ENCODE data around the gene PDZRN3. TPM values are rescaled to one million over a fixed set of nuclear protein-coding genes. Genes with fewer than 3 reads are reported as not detected.
"Not testable (repeated sequence)": the region's sequence is repeated elsewhere in the genome, so short reads cannot be mapped to it uniquely, and the experiment has no call there.

Gene PDZRN3
- total RNA-seq, 1 donor from 2014 or later, result 98.0 TPM

DNA sequence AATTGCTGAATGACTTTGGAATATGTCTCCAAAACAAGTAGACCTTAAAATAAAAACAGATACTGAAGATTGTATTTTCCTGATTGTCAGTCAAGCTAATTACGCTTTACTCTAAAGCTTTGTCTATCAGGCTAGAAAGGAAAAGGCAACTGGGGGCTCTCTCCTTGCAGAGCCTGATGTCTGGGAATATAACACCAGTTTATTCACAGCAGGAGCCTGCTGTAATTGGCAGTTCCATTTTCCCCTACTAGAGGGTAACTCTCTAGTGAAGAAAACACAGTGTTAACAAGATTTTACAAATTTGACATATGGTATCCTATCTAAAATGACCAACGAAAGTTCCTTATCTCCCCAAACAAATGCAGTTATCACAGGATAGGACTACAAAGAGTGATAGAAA, 158.8 kb downstream of the PDZRN3 start:
- DNase-seq (ENCODE audit: low spot score), result no peak

DNA sequence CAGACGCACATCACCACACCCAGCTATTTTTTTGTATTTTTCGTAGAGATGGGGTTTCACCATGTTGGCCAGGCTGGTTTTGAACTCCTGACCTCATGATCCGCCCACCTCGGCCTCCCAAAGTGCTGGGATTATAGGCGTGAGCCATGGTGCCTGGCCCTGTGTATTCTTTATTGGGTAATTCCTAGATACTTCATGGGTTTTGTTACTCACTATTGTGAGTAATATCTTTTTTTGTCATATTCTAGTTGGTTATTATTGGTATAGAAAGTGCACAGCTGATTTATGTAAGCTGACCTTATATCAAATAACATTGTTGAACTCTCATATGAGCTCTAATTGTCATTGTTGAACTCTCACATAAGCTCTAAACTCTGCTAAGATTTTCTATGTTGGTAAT, 160.6 kb downstream of the PDZRN3 start:
- not testable (repeated sequence) for DNase-seq (ENCODE audit: low spot score)

DNA sequence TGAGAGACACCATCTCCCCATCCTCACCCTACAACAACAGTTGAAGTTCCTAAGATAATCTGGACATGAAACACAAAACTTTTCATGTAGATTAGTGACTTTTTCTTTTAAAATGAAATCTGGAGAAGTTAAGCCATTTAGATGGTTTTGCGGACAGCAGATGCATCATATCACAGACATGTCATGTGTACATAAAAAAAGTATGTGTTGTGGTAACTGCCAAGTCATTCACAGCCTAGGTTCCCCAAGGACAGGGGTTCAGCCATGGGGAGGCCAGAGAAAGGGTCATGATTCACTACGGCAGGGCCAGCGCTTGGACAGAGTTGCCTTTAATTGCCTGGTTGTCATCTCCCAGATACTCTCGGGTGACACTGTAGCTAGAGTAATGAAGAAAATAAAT, 163.2 kb downstream of the PDZRN3 start:
- DNase-seq (ENCODE audit: low spot score), result peak; percentile 62

DNA sequence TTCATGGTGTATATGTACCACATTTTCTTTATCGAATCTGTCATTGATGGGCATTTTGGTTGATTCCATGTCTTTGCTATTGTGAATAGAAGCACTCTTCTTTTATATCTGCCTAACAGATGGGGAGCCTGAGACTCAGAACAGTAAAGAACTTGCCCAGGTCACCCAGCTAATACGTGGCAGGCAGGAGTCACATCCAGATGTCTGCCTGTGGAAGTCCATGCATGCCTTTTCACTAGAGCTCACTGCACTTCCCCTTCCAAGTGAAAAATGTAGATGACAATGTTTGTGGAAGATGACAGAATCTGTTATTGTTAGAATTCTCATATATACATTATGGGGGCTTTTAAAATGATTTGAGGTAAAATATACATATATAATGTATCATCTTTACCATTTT, 165.0 kb downstream of the PDZRN3 start:
- DNase-seq (ENCODE audit: low spot score), result no peak

DNA sequence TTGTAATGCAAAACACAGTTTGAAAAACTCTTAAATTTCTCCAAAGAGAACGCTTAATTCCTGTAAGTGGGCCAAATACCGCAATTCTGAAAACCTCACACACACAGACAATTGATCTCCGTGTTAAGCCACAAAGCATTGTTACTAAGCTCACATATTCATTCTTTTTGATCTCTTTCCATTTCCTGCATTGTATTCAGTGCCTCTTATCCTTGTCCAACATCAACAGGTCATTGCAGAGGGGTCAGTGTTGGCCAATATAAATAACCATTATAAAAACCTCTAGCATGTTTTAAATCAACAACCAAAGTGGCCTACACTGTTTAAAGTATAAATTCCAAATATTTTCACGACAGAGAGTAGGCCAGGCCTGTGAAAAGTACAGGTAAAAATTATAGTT, 171.1 kb downstream of the PDZRN3 start:
- no peak for DNase-seq (ENCODE audit: low spot score)

DNA sequence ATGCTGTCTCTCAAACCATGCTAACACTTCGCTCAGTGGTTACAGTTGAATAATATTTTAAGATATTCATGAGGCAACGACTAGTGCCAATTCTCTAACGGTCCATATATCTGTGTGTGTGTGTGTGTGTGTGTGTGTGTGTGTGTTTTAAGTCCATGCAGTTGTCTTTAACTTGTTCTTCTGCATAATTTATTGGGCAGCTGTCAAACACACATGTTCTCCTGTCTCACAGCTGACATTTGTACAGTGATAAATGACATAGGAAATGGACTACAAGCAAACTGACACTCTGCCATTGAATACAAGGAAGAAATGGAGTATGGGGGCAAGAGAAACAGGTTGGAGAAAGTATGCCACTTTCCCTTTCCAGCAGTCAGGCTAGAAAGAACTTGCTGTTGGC, 172.0 kb downstream of the PDZRN3 start:
- no peak for DNase-seq (ENCODE audit: low spot score)

DNA sequence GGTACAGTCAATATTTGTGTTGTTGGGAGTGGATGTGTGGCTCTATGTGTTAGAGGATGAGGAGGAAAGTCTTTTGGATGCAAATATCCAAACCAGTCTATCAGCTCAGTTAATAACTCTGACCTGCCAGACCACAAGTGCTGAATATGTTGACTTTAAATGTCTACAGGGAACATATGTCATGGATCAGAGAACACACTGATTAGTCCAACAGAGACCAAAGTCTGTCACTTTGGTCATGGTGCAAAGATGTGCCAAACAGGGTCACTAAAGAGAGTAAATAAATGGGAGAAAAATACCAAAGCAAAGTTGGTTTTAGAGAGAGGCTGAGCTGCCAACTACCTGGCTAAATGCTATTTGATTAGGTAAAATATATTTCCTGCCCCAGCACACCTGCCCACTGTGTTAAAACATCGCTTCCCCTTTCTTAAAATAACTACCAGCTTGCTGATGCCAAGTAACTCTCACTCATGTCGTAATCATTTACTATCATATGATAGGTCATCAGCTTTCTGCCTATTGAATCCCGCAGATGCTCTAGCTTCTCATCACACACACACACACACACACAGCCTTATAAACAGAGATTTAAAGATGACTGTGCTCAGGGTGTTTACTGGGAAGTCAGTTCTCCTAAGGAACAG, 173.3 kb downstream of the PDZRN3 start:
- DNase-seq (ENCODE audit: low spot score), result no peak

DNA sequence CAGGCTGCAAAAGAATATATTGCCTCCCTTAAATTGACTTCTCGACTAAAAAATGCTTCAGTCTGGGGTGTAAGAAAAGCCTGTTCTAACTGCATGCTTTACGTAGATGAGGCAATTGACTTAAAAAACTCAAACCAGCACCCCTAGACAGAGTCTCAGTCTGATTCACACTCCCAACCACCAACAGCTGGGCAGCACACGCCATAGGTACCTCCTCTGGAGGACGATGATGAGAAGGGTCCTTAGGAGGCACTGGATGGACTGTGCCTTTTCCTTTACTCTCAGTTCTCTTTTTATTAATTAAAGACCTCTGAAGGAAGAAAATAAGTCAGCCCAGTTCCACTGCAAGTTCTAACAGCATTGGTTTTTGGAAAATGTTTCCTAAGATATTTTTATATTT, 175.0 kb downstream of the PDZRN3 start:
- DNase-seq (ENCODE audit: low spot score), result no peak

DNA sequence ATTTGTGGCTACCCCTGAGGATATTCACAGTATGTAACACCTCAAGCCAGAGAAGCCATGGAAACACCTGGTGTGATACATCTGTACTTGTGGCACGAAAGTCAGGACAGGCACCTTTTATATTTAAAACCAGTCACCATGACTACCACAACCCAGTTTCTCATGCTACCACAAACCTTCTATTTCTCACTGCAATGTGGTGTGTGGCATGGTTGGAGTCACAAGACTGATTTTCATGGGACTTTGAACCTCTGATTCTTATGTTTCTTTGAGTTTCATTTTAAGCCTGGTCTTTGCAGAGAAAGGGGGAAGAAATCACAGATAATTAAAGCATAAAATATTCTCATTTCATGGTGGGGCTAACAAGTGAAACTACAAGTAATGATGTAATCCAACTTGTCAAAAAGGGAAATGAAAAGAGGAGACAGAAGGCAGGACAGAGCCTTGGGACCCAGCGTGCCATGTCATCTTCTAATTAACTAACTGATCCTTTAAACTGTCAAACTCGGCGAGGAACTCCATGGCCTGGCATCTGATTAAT, 175.9 kb downstream of the PDZRN3 start:
- DNase-seq (ENCODE audit: low spot score), result no peak

DNA sequence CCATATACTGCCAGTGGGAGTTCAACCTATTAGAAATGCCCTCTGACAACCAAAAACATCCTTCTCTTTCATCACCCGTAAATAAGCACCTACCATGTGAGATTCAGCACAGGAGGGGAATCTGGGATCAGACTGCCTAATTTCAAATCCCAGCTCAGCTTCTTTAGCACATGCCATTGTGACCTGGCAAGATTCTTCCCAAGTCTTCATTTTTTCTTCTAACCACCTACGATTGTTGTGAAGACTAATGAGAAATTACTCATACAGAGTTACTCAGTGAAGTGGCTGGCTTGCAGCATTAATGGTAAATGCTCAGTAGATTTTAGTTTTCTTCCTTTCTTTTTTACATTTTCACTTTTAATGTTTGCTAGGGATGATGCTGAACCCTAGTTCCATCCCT, 176.7 kb downstream of the PDZRN3 start:
- no peak for DNase-seq (ENCODE audit: low spot score)

DNA sequence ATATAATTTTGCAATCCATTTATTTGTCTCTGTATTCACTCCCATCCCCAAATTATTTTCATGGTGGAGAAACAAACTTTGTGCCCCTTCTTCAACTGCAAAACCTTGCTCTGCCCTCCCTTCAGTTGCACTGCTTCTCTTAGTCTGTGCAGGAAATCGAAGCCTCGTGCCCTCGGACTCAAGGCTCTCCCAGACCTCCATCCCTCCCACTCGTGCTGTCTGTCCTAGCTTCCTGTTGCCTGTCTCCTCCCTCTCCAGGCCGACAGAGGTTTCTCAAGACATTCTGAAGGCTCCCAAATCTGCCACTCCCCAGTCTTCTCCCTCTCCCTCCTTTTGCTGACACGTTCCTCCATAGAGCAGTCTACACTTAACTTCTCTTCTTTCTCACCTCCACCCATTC, 177.6 kb downstream of the PDZRN3 start:
- DNase-seq (ENCODE audit: low spot score), result no peak

DNA sequence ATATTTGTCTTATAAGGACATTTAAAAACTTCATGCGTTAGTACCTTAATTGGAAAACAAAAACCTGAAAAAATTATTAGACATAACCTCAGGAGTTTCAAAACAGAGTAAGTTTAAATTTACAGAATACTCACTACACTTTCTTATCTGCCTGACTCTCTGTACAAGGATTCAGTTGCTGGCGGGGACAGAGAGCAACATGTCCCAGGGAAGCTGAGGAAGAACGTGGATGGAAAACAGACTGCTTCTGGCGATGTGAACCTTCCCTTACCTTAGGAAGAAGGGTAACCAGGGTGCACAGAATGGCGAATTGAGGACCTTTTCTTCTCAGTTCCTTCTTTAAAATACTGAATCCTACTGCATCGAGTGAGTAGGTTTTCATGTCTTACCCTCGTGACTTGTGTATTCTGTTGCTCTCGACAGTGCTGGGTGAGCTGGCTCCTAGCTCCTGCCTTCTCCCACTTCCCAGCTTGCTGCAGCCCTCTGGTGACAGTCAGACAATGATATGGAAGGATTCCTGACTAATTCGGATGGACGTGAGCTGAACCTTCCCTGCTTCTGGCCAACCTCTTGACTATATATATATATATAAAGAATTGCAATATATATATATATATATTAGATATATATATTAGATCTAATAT, 178.2 kb downstream of the PDZRN3 start:
- no peak for DNase-seq (ENCODE audit: low spot score)

DNA sequence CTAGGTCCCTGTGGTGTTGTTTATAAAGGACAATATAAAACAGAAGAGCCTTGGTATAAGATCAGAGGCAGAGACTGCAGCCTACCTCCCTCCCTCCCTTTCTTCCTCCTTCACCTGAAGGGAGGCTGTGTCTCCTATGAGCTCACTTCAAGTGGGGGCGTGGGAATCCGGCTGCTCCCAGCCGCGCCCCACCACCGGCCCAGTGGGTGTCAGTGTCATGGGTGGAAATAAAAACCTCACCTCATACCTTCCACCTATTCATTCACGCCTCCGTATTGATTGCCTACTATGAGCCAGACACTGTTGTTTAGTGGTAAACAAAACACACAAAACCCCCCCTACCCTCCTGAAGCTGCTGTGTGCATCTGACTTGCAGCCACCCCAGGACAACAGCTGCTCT, 181.9 kb downstream of the PDZRN3 start:
- no peak for DNase-seq (ENCODE audit: low spot score)

DNA sequence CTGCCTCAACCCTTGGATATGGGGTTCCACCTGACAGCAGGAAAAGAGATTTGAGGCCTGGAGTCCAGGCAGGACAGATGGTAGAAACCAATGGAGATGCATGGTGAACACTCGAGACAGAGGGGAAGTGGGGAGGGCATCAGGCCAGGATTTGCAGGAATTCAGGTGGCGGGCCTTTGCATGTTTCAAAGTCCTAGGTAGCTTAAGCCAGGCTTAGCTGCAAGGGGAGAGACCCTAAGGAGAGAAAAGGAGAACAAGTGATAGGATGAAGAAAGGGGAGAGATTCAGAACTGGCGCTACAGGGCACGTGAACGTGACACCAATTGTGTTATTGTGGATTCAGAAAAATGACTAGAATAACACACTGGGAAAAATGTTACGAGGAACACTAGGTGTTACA, 182.6 kb downstream of the PDZRN3 start:
- no peak for DNase-seq (ENCODE audit: low spot score)

DNA sequence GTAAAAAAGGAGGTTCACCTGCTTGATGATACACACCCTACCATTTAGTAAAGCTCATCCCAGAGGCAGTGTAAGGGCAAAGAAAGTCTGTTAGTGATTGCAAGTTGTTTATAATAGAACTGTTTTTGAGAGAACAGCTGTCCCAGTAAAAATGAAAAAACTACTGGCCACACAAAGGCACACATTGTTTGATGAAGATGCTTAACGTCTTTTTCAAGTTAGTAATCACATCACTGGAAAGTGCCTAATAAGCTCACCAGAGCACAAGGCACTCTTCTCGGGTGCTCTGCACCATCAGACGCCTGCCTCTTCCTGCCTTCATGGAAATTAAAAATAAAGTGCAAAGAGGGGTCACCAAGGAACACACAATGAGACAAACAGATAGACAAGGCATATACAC, 186.9 kb downstream of the PDZRN3 start:
- no peak for DNase-seq (ENCODE audit: low spot score)

DNA sequence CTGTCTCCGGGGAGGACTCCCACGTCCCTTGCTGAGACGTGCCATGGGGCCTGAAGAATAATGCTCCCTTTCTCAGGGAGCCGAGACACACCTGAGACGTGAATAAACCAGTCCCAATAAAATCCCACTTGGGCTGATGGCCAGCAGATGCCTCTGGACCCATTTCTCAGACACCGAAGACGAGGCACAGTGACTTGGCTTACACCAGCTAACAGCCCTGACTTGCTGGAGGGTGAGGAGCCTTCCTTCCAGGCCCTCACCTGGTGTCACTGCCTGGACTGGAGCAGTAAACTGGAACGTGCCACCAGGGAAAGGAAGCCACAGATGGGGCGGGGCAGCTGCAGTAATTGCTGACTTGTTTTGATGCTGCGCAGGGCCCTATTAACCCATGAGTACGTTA, 189.7 kb downstream of the PDZRN3 start:
- DNase-seq (ENCODE audit: low spot score), result no peak

DNA sequence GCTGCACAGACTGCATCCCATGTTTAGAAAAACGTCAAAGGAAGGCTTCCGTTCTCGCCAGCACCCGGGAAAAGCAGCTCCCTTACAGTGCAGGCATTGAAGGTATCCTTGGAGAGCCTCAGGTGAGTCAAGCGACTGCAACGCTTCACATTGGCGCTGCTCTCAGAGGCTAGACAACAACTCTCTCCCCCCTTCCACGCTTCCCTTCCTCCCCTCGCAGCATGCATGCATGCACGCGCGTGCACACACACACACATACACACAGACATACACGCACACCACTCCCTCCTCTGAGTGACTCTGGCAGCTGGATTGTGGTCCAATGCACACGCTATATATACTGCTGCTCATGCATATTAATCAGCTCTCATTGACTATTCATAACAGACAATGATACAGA, 191.1 kb downstream of the PDZRN3 start:
- DNase-seq (ENCODE audit: low spot score), result no peak

DNA sequence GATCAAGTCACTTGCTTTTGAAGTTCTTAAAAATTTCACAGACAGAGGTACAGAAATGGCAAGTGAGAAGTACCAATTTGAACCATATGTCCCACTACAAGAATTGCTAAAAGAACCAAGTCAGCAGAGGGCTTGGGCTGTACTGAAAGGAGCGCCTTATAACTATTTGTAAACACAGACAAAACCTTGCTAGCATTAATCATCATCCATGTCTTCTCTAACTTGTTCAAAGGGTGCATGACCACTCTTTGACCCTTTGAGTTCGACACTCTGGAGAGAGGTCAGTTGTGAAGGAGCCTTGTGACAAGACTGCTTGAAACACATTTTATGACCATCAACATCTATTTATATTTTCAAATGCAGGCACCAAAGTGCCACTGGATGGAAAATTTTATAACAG, 191.7 kb downstream of the PDZRN3 start:
- DNase-seq (ENCODE audit: low spot score), result no peak

DNA sequence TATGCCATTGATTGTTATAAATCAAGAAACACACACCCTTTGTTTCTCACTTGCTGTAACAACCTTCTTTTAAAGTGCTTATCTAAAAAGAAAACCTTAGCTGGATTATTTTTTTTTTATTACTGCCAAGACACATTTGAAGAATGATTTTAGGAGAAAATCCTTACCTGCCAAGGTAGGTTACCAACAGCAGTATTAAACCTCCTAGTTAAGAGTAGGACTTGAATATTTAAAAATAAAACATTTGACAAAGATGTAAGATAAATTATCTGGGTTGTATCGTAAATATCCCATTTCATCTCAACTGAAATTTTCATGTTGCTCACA, 192.1 kb downstream of the PDZRN3 start:
- DNase-seq (ENCODE audit: low spot score), result no peak

DNA sequence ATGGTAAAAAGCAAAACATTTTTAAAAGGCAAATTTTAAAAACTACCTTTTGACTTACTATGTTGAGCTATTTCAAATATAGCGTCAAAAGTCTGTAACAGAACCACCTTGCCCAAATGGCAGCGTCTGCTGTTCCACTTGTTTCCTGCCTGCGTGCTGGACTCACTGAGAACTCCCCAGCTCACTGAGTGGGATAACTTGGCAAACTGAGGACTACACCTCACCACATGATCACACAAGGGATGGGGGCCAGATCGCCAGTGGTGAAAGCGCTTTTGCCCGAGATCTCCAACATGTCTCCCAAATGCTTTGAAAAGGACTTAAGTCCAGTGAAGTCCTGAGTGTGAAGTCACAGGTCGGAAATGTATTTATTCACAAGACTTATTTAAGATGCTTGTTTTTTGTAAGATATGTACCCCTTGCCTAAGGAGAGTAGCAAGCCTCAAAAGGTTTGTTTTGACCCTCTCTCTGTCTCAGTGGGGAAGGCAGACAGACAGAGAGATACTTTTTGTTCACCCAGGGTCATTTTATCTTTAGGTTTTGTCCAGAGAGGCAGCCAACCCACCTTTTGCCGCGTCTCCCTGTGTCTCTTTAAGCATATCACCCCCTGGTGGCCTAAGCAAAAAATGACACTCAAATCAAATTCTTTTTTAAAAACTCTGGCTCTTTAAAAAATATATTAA, 192.6 kb downstream of the PDZRN3 start:
- DNase-seq (ENCODE audit: low spot score), result no peak

DNA sequence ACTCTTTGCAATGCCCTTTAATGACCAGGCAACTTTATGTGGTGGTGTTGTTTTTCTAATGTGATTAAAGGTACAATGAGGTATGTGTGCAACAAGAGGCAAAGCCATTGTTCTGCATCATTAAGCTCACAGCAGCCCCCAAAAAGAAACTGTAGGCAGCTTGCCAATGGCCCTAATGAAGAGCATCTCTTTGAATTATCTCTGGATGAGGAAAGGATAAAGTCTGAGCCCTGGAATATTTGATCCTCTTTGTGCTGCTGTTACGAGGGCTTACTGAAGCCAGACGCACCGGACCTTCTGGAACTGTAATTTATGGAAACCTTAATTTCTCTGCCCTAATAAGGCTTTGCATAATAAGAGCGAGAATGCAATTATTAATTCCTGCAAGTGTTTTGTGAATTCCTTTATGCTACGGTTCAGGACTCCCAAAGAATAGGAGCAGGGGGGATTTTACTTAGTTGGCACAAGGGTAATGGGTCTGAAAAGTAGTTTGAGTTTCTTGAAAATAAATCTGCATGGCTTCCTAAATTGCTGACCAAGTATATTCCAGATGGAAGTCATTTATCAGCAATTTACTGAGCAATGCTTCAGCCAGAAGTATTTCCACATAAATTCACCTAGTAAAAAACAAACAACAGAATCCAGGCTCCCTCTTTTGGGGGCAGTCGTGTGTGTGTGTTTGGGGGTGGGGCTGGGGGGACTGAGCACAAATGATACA, 193.4 kb downstream of the PDZRN3 start:
- DNase-seq (ENCODE audit: low spot score), result peak; percentile 68

DNA sequence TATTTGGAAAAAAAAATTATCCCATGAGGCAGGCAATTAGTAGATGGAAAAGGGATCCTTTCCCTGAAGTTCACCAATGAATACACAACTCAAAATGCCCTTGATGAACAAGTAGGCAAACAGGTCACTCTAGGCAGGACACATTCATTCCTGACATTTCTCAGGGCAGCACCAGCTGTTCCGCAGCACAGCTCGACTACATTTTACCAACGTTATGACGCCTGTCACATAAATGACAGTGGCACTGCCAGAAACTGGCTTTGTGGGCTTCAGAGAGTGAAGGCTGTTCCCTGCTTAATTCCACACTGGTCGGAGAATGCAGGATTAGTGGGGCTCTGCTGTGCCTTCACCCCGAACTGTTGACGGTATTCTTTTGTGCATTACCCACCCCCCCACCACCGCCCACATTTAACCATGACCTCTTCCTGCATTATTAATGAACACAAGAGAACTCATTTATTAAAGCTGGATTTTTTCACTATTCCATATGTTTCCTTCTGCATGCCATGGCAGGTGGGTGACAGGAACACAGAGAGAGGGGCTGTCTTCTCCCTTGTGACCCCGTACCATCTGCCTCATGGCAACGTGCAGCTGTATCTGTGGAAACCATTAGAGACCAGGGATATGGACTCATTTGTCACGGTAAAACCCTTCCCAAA, 197.6 kb downstream of the PDZRN3 start:
- DNase-seq (ENCODE audit: low spot score), result no peak
